Lung (tissue), 12 donors: ENCODE data around the gene CYBC1. TPM values are rescaled to one million over a fixed set of nuclear protein-coding genes. Genes with fewer than 3 reads are reported as not detected.

Source experiments
- ATAC-seq: fragments of 200-7000 bp; cut with Tn5 transposase; one replicate; pipeline ENCODE4 v1.9.1; 2020; ENCODE audit warnings: moderate number of reproducible peaks; ENCODE audit not compliant: insufficient read depth, low FRiP score
- DNase-seq, 3 donors: peaks; one replicate each; pipeline ENCODE4 v3.0.0-alpha.2; 2013 to 2017
- H3K27ac ChIP-seq, 2 donors: one replicate each; pipeline ENCODE4 v1.5.1; 2013; ENCODE audit warnings: mild to moderate bottlenecking in 2 of 2, moderate library complexity in 2 of 2, control low read depth in 1 of 2, inconsistent platforms in 1 of 2, low read depth in 1 of 2, low read length in 1 of 2
- H3K27me3 ChIP-seq, 3 donors: one replicate each; pipeline ENCODE4 v1.5.1; 2013; ENCODE audit warnings: low read length in 2 of 3; ENCODE audit not compliant: control insufficient read depth in 3 of 3, insufficient read depth in 3 of 3
- H3K36me3 ChIP-seq, 4 donors: one replicate each; pipeline ENCODE4 v1.5.1; 2013; ENCODE audit warnings: low read length in 4 of 4, mild to moderate bottlenecking in 1 of 4, moderate library complexity in 1 of 4; ENCODE audit not compliant: control insufficient read depth in 4 of 4, insufficient read depth in 4 of 4
- H3K4me1 ChIP-seq, 5 donors: one replicate each; pipeline ENCODE4 v1.5.1; 2013; ENCODE audit warnings: low read length in 5 of 5, mild to moderate bottlenecking in 2 of 5, moderate library complexity in 1 of 5; ENCODE audit not compliant: control insufficient read depth in 5 of 5, insufficient read depth in 5 of 5
- H3K4me3 ChIP-seq: one replicate; pipeline ENCODE4 v1.5.1; 2013; ENCODE audit warnings: mild to moderate bottlenecking, control low read depth, moderate library complexity
- H3K9ac ChIP-seq, 2 donors: one replicate each; pipeline ENCODE4 v1.5.1; 2013; ENCODE audit warnings: low read length in 2 of 2, control low read depth in 1 of 2; ENCODE audit not compliant: insufficient read depth in 1 of 2
- H3K9me3 ChIP-seq, 4 donors: one replicate each; pipeline ENCODE4 v1.5.1; 2013; ENCODE audit warnings: low read length in 3 of 4, mild to moderate bottlenecking in 1 of 4, moderate library complexity in 1 of 4; ENCODE audit not compliant: control insufficient read depth in 4 of 4, insufficient read depth in 3 of 4
- CTCF ChIP-seq: IDR thresholded peaks from 2 replicates; pipeline ENCODE4 v1.5.1; 2012; ENCODE audit warnings: mild to moderate bottlenecking; ENCODE audit errors: control extremely low read depth, extremely low read depth
- WGBS, 2 donors: extraction: QIAGEN DNeasy Blood & Tissue Kit; methylation state at CpG; one replicate each; pipeline ENCODE4 v1.1.7; 2013; 5-methylcytosine and 5-hydroxymethylcytosine counted together
- polyA plus RNA-seq, 2 donors: library from polyadenylated mRNA; stranded (reverse); fragments of 200-250 nt; gene quantifications; one replicate each; pipeline ENCODE4 v1.2.1, GENCODE V29; 2013
- total RNA-seq, 2 donors: library from RNA; depleted of rRNA in 1 of 2; stranded (reverse); fragments of >200 nt in 1 of 2; gene quantifications; one replicate each; pipeline ENCODE4 v1.2.1, GENCODE V29; 2014 to 2021
- donor health status: control.
- donor health status: control.
- donor health status: Bipolar disorder and iron deficiency.
- donor health status: healthy.
- donor health status: DM: yes; HTN: yes; CAD: no.

Gene CYBC1
- total and polyA plus RNA-seq, 4 donors = 37.4 to 144 (median 92.0) TPM

GRCh38 chr17:82442643-82443464, 7.7 kb downstream of the CYBC1 start:
- Histone ChIP-seq H3K4me3 (no peak overlapping the region), H3K27me3 (no peaks in the 10 kb centered on the region), H3K9ac (no peak overlapping the region), H3K9me3 (no peaks in the 10 kb centered on the region), H3K27ac (no peak overlapping the region), H3K36me3 (peaks cover 0 to 47% (median 5%) of the 10 kb centered on the region in 4 donors), H3K4me1 (peaks cover 0 to 12% (median 0%) of the 10 kb centered on the region in 5 donors)
- TF ChIP-seq CTCF = no peak
- DNase-seq (no peak), ATAC-seq (no peak)
- WGBS, 2 donors = 90% methylated on average over 27 to 28 of the region's 28 CpGs

DNA sequence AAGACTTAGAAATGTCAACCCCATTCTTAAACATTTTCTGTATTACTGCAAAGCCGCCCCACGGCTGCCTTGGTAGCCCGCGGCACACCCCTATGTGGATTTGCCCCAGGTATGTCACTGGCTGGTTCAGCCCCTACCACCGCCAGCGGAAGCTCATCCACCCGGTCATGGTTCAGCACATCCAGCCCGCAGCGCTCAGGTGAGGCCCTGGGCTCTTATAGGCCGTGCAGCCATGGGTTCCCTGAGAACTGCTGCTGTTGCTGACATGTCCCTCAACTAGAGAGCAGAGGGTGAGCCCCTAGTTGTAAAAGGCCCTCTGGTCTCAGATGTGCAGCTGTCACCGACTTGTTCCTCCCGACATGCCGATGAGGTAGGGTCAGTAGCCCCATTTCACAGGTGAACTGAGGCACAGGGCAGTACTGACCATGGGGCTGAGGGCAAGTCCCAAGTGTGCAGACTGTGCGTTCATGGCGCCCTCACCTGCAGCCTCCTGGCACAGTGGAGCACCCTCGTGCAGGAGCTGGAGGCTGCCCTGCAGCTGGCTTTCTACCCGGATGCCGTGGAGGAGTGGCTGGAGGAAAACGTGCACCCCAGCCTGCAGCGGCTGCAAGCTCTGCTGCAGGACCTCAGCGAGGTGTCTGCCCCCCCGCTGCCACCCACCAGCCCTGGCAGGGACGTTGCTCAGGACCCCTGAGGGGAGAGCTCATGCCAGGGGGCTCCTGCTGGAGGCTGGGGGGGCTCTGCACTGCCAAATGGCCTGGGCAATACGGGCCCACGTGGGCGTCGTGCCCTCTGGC, 8.7 kb downstream of the CYBC1 start:
- Histone ChIP-seq H3K9ac (no peak overlapping the region), H3K27me3 (no peaks in the 10 kb centered on the region), H3K27ac (no peak overlapping the region), H3K4me1 (peaks cover 0 to 12% (median 0%) of the 10 kb centered on the region in 5 donors), H3K4me3 (no peak overlapping the region), H3K9me3 (no peaks in the 10 kb centered on the region), H3K36me3 (peaks cover 0 to 49% (median 5%) of the 10 kb centered on the region in 4 donors)
- WGBS, 2 donors = 87 to 89% methylated on average over 27 of the region's 27 CpGs
- DNase-seq (no peak), ATAC-seq (no peak)
- TF ChIP-seq CTCF = no peak

DNA sequence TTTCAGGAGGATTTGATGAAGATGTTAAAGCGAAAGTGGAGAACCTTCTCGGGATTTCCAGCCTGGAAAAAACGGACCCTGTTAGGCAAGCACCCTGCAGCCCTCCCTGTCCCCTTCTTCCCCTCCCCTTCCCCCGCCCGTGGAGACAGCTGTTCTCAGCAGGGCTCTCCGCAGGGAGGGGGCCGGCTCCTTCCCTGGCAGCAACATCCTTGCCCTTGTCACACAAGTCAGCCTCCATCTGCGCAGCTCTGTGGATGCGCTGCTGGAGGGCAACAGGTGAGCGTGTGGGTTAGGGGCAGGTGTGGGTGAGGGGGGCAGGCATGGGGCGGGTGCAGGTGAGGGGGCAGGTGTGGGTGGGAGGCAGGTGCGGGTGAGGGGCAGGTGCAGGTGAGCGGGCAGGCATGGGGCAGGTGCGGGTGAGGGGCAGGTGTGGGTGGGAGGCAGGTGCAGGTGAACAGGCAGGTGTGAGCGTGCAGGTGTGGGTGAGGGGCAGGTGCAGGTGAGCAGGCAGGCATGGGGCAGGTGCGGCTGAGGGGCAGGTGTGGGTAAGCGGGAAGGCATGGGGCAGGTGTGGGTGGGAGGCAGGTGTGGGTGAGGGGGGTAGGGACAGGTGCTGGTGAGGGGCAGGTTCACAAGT, 9.4 kb downstream of the CYBC1 start:
- 67 to 68% methylated on average over 15 to 17 of the region's 17 CpGs for WGBS, 2 donors
- no peak overlapping the region for H3K27ac ChIP-seq
- peaks cover 0 to 54% (median 10%) of the 10 kb centered on the region in 4 donors for H3K36me3 ChIP-seq
- H3K4me1 ChIP-seq = peaks cover 0 to 12% (median 0%) of the 10 kb centered on the region in 5 donors
- ATAC-seq = no peak
- no peaks in the 10 kb centered on the region for H3K9me3 ChIP-seq
- no peak overlapping the region for H3K9ac ChIP-seq
- no peak overlapping the region for H3K4me3 ChIP-seq
- no peaks in the 10 kb centered on the region for H3K27me3 ChIP-seq
- TF ChIP-seq CTCF = no peak
- peak; percentile 67 to 72 (median 67) for DNase-seq
